Panc1 (cell line): ENCODE data around the gene TAF4B. TPM values are rescaled to one million over a fixed set of nuclear protein-coding genes. Genes with fewer than 3 reads are reported as not detected.
"Not testable (repeated sequence)": the region's sequence is repeated elsewhere in the genome, so short reads cannot be mapped to it uniquely, and the experiment has no call there.

Experiments
- ATAC-seq: fragments of 200-7000 bp; cut with Tn5 transposase; 2 replicates; pipeline ENCODE4 v1.9.1; 2020; ENCODE audit warnings: mild to moderate bottlenecking, moderate library complexity
- BruUV-seq: library from RNA; stranded (reverse); fragments of 400-500 nt; replicated peaks from 2 replicates; lab custom pipeline; 2021; lab: Mats Ljungman, UMichigan
- CTCF ChIA-PET: fragments of 300-600 bp; sonication (Branson Sonifier 250); formaldehyde crosslinking; loops from one replicate; lab custom pipeline; 2022; ENCODE audit warnings: antibody characterized with exemption; lab: Charles Lee
- POLR2A ChIA-PET: fragments of 300-600 bp; sonication (Branson Sonifier 250); formaldehyde crosslinking; loops from one replicate; lab custom pipeline; 2022; ENCODE audit warnings: antibody characterized with exemption; lab: Charles Lee
- DNase-seq: peaks from one replicate; pipeline ENCODE4 v3.0.0-alpha.2; 2010; ENCODE audit warnings: low read depth, low spot score
- H3K27ac ChIP-seq: 2 replicates; pipeline ENCODE4 v1.5.1; 2011; ENCODE audit warnings: mild to moderate bottlenecking, low read length, inconsistent platforms
- H3K27me3 ChIP-seq: fragments of 200-500 bp; sonication (Bioruptor generic); 2 replicates; pipeline ENCODE4 v1.6.0; 2014; ENCODE audit warnings: low read length, inconsistent platforms; ENCODE audit not compliant: control insufficient read depth, insufficient read depth
- H3K36me3 ChIP-seq: fragments of 200-500 bp; sonication (Bioruptor generic); 2 replicates; pipeline ENCODE4 v1.5.1; 2014; ENCODE audit warnings: inconsistent platforms, mild to moderate bottlenecking, low read length, moderate library complexity; ENCODE audit not compliant: control insufficient read depth, insufficient read depth
- H3K4me1 ChIP-seq: 2 replicates; pipeline ENCODE4 v1.5.1; 2011; ENCODE audit warnings: inconsistent platforms, mild to moderate bottlenecking, low read length, moderate library complexity; ENCODE audit not compliant: control insufficient read depth, insufficient read depth
- H3K4me3 ChIP-seq, 2 experiments: 2 replicates each; pipeline ENCODE4 v1.5.1; 2011 to 2012; ENCODE audit warnings: low read depth in 2 of 2, low read length in 2 of 2, mild to moderate bottlenecking in 2 of 2, inconsistent platforms in 1 of 2, moderate library complexity in 1 of 2
- H3K9me3 ChIP-seq: fragments of 200-500 bp; sonication (Bioruptor generic); 2 replicates; pipeline ENCODE4 v1.5.1; 2014; ENCODE audit warnings: low read depth, mild to moderate bottlenecking, inconsistent platforms, low read length, moderate library complexity; ENCODE audit not compliant: control insufficient read depth, insufficient read depth
- CTCF ChIP-seq: fragments of 450-650 bp; IDR thresholded peaks from 2 replicates; pipeline ENCODE4 v1.5.1; 2017; ENCODE audit warnings: mild to moderate bottlenecking
- REST ChIP-seq, 2 experiments: IDR thresholded peaks; 2 replicates each; pipeline ENCODE4 v1.6.1; 2011 to 2012; ENCODE audit warnings: low read depth in 2 of 2, control low read depth in 1 of 2, low read length in 1 of 2, mild to moderate bottlenecking in 1 of 2, moderate library complexity in 1 of 2; ENCODE audit not compliant: insufficient read depth in 1 of 2
- SIN3A ChIP-seq: IDR thresholded peaks from 2 replicates; pipeline ENCODE4 v1.6.1; 2012; ENCODE audit warnings: low read depth, mild to moderate bottlenecking, low read length, moderate library complexity, borderline replicate concordance; ENCODE audit not compliant: insufficient read depth
- TCF7L2 ChIP-seq: IDR thresholded peaks from 2 replicates; pipeline ENCODE4 v1.6.1; 2011; ENCODE audit warnings: mild to moderate bottlenecking, low read depth, low read length, inconsistent platforms
- in situ Hi-C: cut with HindIII; loops from 2 replicates; pipeline ENCODE4 v1.10.0; 2016; ENCODE audit warnings: low sequenced_read_pairs, low pct_unique_long_range_greater_than_20kb
- intact Hi-C: fragments of 100-400 bp; cut with micrococcal nuclease; formaldehyde crosslinking; loops from one replicate; pipeline ENCODE4 v1.10.0; 2022; ENCODE audit not compliant: unreplicated experiment
- total RNA-seq: library from RNA; stranded (reverse); gene quantifications from one replicate; pipeline ENCODE4 v1.2.1, GENCODE V29; 2021; ENCODE audit not compliant: unreplicated experiment

Gene TAF4B
- total RNA-seq, 1 experiment from 2014 or later, result 8.0 TPM

GRCh38 chr18:26303222-26303621 lies 77.0 kb downstream of the TAF4B start:
- CTCF ChIA-PET, H3K27ac ChIP-seq, DNase-seq, in situ Hi-C loops, H3K9me3 ChIP-seq, BruUV-seq, H3K36me3 ChIP-seq, ATAC-seq, H3K4me3 ChIP-seq, H3K4me1 ChIP-seq, POLR2A ChIA-PET, H3K27me3 ChIP-seq: not testable (repeated sequence)
- intact Hi-C loops, result loop anchor here (10.0 kb wide), 1 partner anchor 352 kb away; no protein-coding TSS in a partner anchor

- H3K9me3 ChIP-seq, result no peaks in the 10 kb centered on the region
- intact Hi-C loops, result loop anchor here (10.0 kb wide), 1 partner anchor 350 kb away; no protein-coding TSS in a partner anchor
- POLR2A ChIA-PET, result no interaction called here
Measured at GRCh38 chr18:26304511-26304910, 78.3 kb downstream of the TAF4B start.

More at GRCh38 chr18:26304511-26304910, 78.3 kb downstream of the TAF4B start:
- no peaks in the 10 kb centered on the region for H3K36me3 ChIP-seq
- in situ Hi-C loops, result no loop called here
- no peaks in the 10 kb centered on the region for H3K4me1 ChIP-seq
- ATAC-seq, result no peak
- no peaks in the 10 kb centered on the region for H3K27me3 ChIP-seq
- no peak for DNase-seq
- H3K27ac ChIP-seq, result no peak overlapping the region
- no peak overlapping the region for H3K4me3 ChIP-seq
- CTCF ChIA-PET, result no interaction called here
- TF ChIP-seq REST (IDR thresholded peaks at IDR 0.05; ENCODE audit: insufficient read depth in 1 of 2, low read depth in 2 of 2, low read length in 1 of 2) (no peak), CTCF (no peak), SIN3A (no peak), TCF7L2 (no peak)
- no TSS peak for BruUV-seq
